H9 (cell line): ENCODE measurements around the gene LRRC74B. TPM values are rescaled to one million over a fixed set of nuclear protein-coding genes. Genes with fewer than 3 reads are reported as not detected.

Experiments
- DNase-seq: peaks from one replicate; pipeline ENCODE4 v3.0.0-alpha.2; 2017
- H2AFZ ChIP-seq: one replicate; pipeline ENCODE4 v1.6.1; 2013; ENCODE audit warnings: mild to moderate bottlenecking, low read length, control low read depth, moderate library complexity
- H2AK5ac ChIP-seq: 2 replicates; pipeline ENCODE4 v1.6.1; 2013; ENCODE audit warnings: low read length, control low read depth, mixed read lengths; ENCODE audit not compliant: insufficient read length
- H2BK120ac ChIP-seq: one replicate; pipeline ENCODE4 v1.6.1; 2013; ENCODE audit warnings: low read depth, mild to moderate bottlenecking, low read length, control low read depth, inconsistent platforms; ENCODE audit not compliant: poor library complexity, severe bottlenecking
- H2BK12ac ChIP-seq: 2 replicates; pipeline ENCODE4 v1.6.1; 2013; ENCODE audit warnings: low read length, control low read depth, mixed read lengths, low read depth; ENCODE audit not compliant: insufficient read length
- H2BK15ac ChIP-seq: 2 replicates; pipeline ENCODE4 v1.6.1; 2013; ENCODE audit warnings: low read depth, low read length, control low read depth
- H2BK20ac ChIP-seq: one replicate; pipeline ENCODE4 v1.6.1; 2013; ENCODE audit warnings: low read depth, mild to moderate bottlenecking, low read length, control low read depth, inconsistent platforms; ENCODE audit not compliant: poor library complexity, severe bottlenecking
- H2BK5ac ChIP-seq: 2 replicates; pipeline ENCODE4 v1.6.1; 2013; ENCODE audit warnings: low read length, control low read depth, mixed read lengths; ENCODE audit not compliant: insufficient read length
- H3K14ac ChIP-seq: 2 replicates; pipeline ENCODE4 v1.6.1; 2013; ENCODE audit warnings: low read length, control low read depth; ENCODE audit not compliant: insufficient read depth
- H3K18ac ChIP-seq: 2 replicates; pipeline ENCODE4 v1.6.1; 2013; ENCODE audit warnings: low read depth, mild to moderate bottlenecking, mixed read lengths, low read length, control low read depth; ENCODE audit not compliant: insufficient read length
- H3K23ac ChIP-seq: 2 replicates; pipeline ENCODE4 v1.6.1; 2013; ENCODE audit warnings: low read length, control low read depth, mixed read lengths, low read depth; ENCODE audit not compliant: insufficient read length
- H3K23me2 ChIP-seq: 2 replicates; pipeline ENCODE4 v1.6.1; 2013; ENCODE audit warnings: low read depth, mild to moderate bottlenecking, mixed read lengths, low read length, control low read depth; ENCODE audit not compliant: insufficient read length, poor library complexity, severe bottlenecking
- H3K27ac ChIP-seq: 2 replicates; pipeline ENCODE4 v1.5.1; 2013; ENCODE audit warnings: low read length, control low read depth, mixed read lengths, low read depth; ENCODE audit not compliant: insufficient read length
- H3K27me3 ChIP-seq: 2 replicates; pipeline ENCODE4 v1.6.1; 2013; ENCODE audit warnings: low read length, control low read depth, inconsistent platforms; ENCODE audit not compliant: insufficient read depth
- H3K4ac ChIP-seq: 2 replicates; pipeline ENCODE4 v1.6.1; 2013; ENCODE audit warnings: low read depth, mild to moderate bottlenecking, control low read depth, inconsistent platforms, low read length, moderate library complexity
- H3K4me1 ChIP-seq: 2 replicates; pipeline ENCODE4 v1.6.1; 2013; ENCODE audit warnings: low read length, control low read depth, inconsistent platforms; ENCODE audit not compliant: insufficient read depth
- H3K4me2 ChIP-seq: 2 replicates; pipeline ENCODE4 v1.6.1; 2013; ENCODE audit warnings: low read length, control low read depth, mixed read lengths; ENCODE audit not compliant: insufficient read length, insufficient read depth
- H3K56ac ChIP-seq: 2 replicates; pipeline ENCODE4 v1.6.1; 2013; ENCODE audit warnings: low read depth, mild to moderate bottlenecking, mixed read lengths, low read length, control low read depth; ENCODE audit not compliant: insufficient read length
- H3K79me1 ChIP-seq: 2 replicates; pipeline ENCODE4 v1.6.1; 2013; ENCODE audit warnings: low read depth, mild to moderate bottlenecking, moderate library complexity, low read length, control low read depth, inconsistent platforms; ENCODE audit not compliant: insufficient read depth, poor library complexity, severe bottlenecking
- H3K79me2 ChIP-seq: 2 replicates; pipeline ENCODE4 v1.6.1; 2013; ENCODE audit warnings: low read length, control low read depth, inconsistent platforms; ENCODE audit not compliant: insufficient read depth
- H3K9ac ChIP-seq: 2 replicates; pipeline ENCODE4 v1.6.1; 2013; ENCODE audit warnings: low read length, control low read depth, mixed read lengths; ENCODE audit not compliant: insufficient read length; ENCODE audit errors: extremely low read depth
- H3K9me3 ChIP-seq: one replicate; pipeline ENCODE4 v1.6.1; 2013; ENCODE audit warnings: low read depth, low read length, inconsistent platforms; ENCODE audit not compliant: control insufficient read depth
- H3T11ph ChIP-seq: one replicate; pipeline ENCODE4 v1.6.1; 2013; ENCODE audit warnings: mild to moderate bottlenecking, low read length, control low read depth, inconsistent platforms
- H4K20me1 ChIP-seq: one replicate; pipeline ENCODE4 v1.6.1; 2013; ENCODE audit not compliant: control insufficient read depth, insufficient read length, insufficient read depth
- H4K5ac ChIP-seq: 2 replicates; pipeline ENCODE4 v1.6.1; 2013; ENCODE audit warnings: low read depth, mild to moderate bottlenecking, mixed read lengths, low read length, control low read depth; ENCODE audit not compliant: insufficient read length
- H4K8ac ChIP-seq: replicated peaks from 2 replicates; pipeline ENCODE4 v1.6.1; 2013; ENCODE audit warnings: low read length, control low read depth, mixed read lengths, low read depth; ENCODE audit not compliant: insufficient read length
- H4K91ac ChIP-seq: 2 replicates; pipeline ENCODE4 v1.6.1; 2013; ENCODE audit warnings: low read depth, mild to moderate bottlenecking, moderate library complexity, mixed read lengths, low read length, control low read depth; ENCODE audit not compliant: insufficient read length
- H3K27ac Mint-ChIP-seq, 3 experiments: 2 replicates in 2 of 3; 3 replicates in 1 of 3; pipeline ENCODE4 v1.8.0; 2020 to 2021; ENCODE audit warnings: mixed read lengths in 3 of 3, mild to moderate bottlenecking in 1 of 3, moderate library complexity in 1 of 3
- H3K27me3 Mint-ChIP-seq: 2 replicates; pipeline ENCODE4 v1.8.0; 2021; ENCODE audit warnings: low read depth, mild to moderate bottlenecking, moderate library complexity, mixed read lengths
- H3K36me3 Mint-ChIP-seq, 3 experiments: 2 replicates in 2 of 3; 3 replicates in 1 of 3; pipeline ENCODE4 v1.8.0; 2020 to 2021; ENCODE audit warnings: low read depth in 3 of 3, mixed read lengths in 3 of 3; ENCODE audit not compliant: insufficient read depth in 1 of 3
- H3K4me1 Mint-ChIP-seq, 2 experiments: 2 replicates each; pipeline ENCODE4 v1.8.0; 2020; ENCODE audit warnings: mixed read lengths in 2 of 2
- H3K4me3 Mint-ChIP-seq, 2 experiments: 2 replicates in 1 of 2; 3 replicates in 1 of 2; pipeline ENCODE4 v1.8.0; 2020 to 2021; ENCODE audit warnings: mild to moderate bottlenecking in 2 of 2, mixed read lengths in 2 of 2, moderate library complexity in 1 of 2
- H3K9me3 Mint-ChIP-seq, 2 experiments: 2 replicates in 1 of 2; 3 replicates in 1 of 2; pipeline ENCODE4 v1.8.0; 2020; ENCODE audit warnings: mild to moderate bottlenecking in 2 of 2, mixed read lengths in 2 of 2, moderate library complexity in 1 of 2
- CTCF ChIP-seq: fragments of 200-600 bp; sonication (generic); conservative IDR thresholded peaks from 3 replicates; pipeline ENCODE4 v1.8.0; 2021; ENCODE audit warnings: antibody characterized with exemption, mild to moderate bottlenecking
- WGBS: extraction: QIAGEN DNeasy Blood & Tissue Kit; methylation state at CpG from one replicate; pipeline ENCODE4 v1.1.7; 2013; ENCODE audit warnings: missing lambda C conversion rate, low lambda C conversion rate, mixed read lengths; ENCODE audit not compliant: insufficient read length; ENCODE audit errors: extremely low coverage; 5-methylcytosine and 5-hydroxymethylcytosine counted together
- total RNA-seq: library from RNA; stranded (reverse); gene quantifications from 2 replicates; pipeline ENCODE4 v1.2.1, GENCODE V29; 2021

Gene LRRC74B
- total RNA-seq, 1 experiment from 2014 or later, result not detected

DNA sequence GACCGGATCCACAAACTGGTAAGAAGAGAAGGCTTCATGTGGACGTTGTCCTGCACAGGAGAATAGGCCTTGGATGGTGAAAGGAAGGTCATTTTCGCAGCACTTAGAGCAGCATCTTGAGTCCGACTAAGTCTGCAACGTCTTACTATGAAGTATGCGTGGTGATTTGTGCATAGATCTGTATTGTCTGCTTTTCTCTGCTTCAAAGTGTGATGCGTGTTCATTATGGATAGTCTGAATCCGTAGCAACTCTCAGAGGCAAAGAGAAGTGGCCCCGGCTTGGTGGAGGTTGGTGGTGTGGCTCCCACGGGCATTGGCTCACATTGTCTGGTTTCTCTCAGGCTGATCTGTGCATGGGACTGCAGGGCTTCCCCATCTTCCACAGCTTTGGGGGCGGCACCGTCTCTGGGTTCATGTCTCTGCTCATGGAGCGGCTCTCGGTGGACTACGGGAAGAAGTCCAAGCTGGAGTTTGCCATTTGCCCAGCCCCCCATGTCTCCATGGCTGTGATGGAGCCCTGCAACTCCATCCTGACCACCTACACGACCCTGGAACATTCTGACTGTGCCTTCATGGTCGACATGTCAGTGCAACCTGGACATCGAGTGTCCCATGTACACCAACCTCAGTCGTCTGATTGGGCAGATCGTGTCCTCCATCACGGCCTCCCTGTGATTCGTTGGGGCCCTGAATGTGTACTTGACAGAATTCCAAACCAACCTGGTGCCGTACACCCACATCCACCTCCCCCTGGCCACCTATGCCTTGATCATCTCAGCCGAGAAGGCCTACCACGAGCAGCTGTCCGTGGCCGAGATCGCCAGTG is 21.5 kb downstream of the LRRC74B start:
- H3K9me3 Mint-ChIP-seq, result peaks cover 0 to 1% of the 10 kb centered on the region in 2 experiments; a peak in 1 of 5 replicates
- Histone ChIP-seq H3K23ac (no peak overlapping the region), H2BK20ac (no peak overlapping the region), H4K8ac (no peak overlapping the region), H2AK5ac (no peak overlapping the region), H4K91ac (no peak overlapping the region), H3K14ac (no peak overlapping the region), H3K27me3 (no peaks in the 10 kb centered on the region), H3K79me1 (no peaks in the 10 kb centered on the region), H3K56ac (no peak overlapping the region), H3K4me2 (no peak overlapping the region), H3K18ac (no peak overlapping the region), H3K9me3 (no peaks in the 10 kb centered on the region), H2BK12ac (no peak overlapping the region), H4K20me1 (no peaks in the 10 kb centered on the region), H2BK15ac (no peak overlapping the region), H2BK5ac (no peak overlapping the region), H2AFZ (no peak overlapping the region), H3K79me2 (no peaks in the 10 kb centered on the region), H2BK120ac (no peak overlapping the region), H3K4ac (no peak overlapping the region), H4K5ac (no peak overlapping the region), H3K23me2 (no peaks in the 10 kb centered on the region), H3K4me1 (no peaks in the 10 kb centered on the region), H3K27ac (no peak overlapping the region), H3K9ac (no peak overlapping the region), H3T11ph (no peak overlapping the region)
- WGBS, result no CpG with 5 or more reads among the region's 28 CpGs
- no peak overlapping the region for H3K4me3 Mint-ChIP-seq
- no peak for DNase-seq
- peaks cover 16% of the 10 kb centered on the region for H3K27me3 Mint-ChIP-seq
- no peaks in the 10 kb centered on the region for H3K36me3 Mint-ChIP-seq
- H3K4me1 Mint-ChIP-seq, result no peaks in the 10 kb centered on the region
- peak overlapping the region in 1 of 3 experiments; percentile 37; a peak in 1 of 7 replicates for H3K27ac Mint-ChIP-seq
- TF ChIP-seq CTCF, result no peak
